ENCODE results near the gene GREM1. TPM values are rescaled to one million over a fixed set of nuclear protein-coding genes. Genes with fewer than 3 reads are reported as not detected.

GREM1 gene
- total RNA-seq, 1 donor from 2014 or later, result not detected

DNA sequence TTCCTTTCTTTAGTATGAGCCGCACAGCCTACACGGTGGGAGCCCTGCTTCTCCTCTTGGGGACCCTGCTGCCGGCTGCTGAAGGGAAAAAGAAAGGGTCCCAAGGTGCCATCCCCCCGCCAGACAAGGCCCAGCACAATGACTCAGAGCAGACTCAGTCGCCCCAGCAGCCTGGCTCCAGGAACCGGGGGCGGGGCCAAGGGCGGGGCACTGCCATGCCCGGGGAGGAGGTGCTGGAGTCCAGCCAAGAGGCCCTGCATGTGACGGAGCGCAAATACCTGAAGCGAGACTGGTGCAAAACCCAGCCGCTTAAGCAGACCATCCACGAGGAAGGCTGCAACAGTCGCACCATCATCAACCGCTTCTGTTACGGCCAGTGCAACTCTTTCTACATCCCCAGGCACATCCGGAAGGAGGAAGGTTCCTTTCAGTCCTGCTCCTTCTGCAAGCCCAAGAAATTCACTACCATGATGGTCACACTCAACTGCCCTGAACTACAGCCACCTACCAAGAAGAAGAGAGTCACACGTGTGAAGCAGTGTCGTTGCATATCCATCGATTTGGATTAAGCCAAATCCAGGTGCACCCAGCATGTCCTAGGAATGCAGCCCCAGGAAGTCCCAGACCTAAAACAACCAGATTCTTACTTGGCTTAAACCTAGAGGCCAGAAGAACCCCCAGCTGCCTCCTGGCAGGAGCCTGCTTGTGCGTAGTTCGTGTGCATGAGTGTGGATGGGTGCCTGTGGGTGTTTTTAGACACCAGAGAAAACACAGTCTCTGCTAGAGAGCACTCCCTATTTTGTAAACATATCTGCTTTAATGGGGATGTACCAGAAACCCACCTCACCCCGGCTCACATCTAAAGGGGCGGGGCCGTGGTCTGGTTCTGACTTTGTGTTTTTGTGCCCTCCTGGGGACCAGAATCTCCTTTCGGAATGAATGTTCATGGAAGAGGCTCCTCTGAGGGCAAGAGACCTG, 13.2 kb downstream of the GREM1 start:
- intact Hi-C loops (cut with micrococcal nuclease), result no loop called here

- intact Hi-C loops (cut with micrococcal nuclease), result no loop called here
These were observed 14.9 kb downstream of the GREM1 start for GRCh38 chr15:32732574-32733157.

GRCh38 chr15:32733281-32733680, 15.5 kb downstream of the GREM1 start:
- intact Hi-C loops (cut with micrococcal nuclease), result no loop called here

GRCh38 chr15:32735989-32736700, 18.3 kb downstream of the GREM1 start:
- intact Hi-C loops (cut with micrococcal nuclease), result no loop called here

GRCh38 chr15:32736701-32737061, 18.9 kb downstream of the GREM1 start:
- intact Hi-C loops (cut with micrococcal nuclease), result no loop called here

DNA sequence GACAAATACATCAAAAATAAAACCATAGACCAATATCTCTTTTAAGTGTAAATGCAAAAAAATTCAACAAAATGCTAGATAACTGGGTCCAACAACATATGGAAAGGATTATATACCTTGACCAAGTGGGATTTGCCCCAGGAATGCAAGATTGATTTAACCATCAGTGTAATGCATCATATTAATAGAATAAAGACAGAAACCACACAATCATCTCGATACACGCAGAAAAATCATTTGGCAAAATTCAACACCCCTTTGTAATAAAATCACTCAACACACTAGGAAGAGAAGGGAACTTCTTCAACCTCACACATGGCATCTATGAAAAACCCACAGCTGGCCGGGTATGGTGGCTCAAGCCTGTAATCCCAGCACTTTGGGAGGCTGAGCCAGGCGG, 19.5 kb downstream of the GREM1 start:
- intact Hi-C loops (cut with micrococcal nuclease), result no loop called here

- intact Hi-C loops (cut with micrococcal nuclease), result no loop called here
These were observed 20.9 kb downstream of the GREM1 start for GRCh38 chr15:32738666-32739065.

- intact Hi-C loops (cut with micrococcal nuclease), result no loop called here
These were observed 21.8 kb downstream of the GREM1 start for GRCh38 chr15:32739522-32740063.

- intact Hi-C loops (cut with micrococcal nuclease), result no loop called here
These were observed 25.8 kb downstream of the GREM1 start for GRCh38 chr15:32743411-32744140.

GRCh38 chr15:32746116-32746857, 28.5 kb downstream of the GREM1 start:
- intact Hi-C loops (cut with micrococcal nuclease), result no loop called here

DNA sequence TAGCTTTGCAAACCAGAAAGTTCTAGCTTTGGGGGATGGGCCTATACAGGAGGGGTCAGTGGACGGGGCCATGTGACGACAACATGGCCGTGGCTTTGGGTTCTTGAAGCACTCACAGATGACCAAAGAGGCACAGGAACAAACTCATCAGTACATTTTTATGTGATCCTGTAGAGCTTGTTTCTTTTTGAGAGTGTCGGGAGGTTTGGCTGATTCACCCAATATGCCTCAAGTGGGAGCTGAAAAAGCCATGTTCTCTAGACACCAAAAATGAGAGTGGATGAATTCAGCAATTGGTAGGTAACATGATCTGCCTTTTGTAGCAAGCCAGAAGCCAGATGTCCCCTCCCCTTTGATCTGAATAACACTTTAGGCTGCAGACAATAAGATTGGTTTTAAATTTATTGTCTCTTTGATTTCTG, 30.1 kb downstream of the GREM1 start:
- intact Hi-C loops (cut with micrococcal nuclease), result no loop called here

- intact Hi-C loops (cut with micrococcal nuclease), result no loop called here
These were observed 33.2 kb downstream of the GREM1 start for GRCh38 chr15:32750979-32751378.

DNA sequence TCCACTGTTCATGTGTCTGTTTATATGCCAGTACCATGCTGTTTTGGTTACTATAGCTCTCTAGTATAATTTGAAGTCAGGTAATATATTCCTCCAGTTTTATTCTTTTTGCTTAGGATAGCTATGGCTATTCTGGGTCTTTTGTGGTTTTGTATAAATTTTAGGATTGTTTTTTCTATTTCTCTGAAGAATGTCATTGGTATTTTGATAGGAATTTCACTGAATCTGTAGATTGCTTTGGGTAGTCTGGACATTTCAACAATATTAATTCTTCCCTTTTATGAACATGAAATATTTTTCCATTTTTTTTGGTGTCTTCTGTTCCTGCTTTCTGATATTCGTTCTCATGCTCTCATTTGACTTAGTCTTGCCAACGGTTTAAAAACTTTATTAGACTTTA, 39.6 kb downstream of the GREM1 start:
- intact Hi-C loops (cut with micrococcal nuclease), result no loop called here

DNA sequence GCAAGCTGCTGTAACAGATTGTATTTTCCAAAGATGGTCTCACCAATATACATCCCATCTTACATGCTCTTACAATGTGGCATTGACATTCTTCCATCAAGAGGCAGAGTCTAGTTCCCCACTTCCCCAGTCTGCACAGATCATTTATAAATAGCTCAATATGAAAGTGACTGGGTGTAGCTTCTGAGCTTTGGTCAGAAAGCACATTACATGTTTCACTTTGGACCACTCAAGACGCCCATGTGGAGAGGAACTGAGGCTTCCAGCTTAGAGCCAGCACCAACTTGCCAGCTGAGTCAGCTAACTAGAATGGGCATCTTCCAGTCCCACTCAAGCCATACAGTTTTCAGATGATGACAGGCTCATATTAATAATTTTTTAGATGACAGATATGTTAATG, 45.5 kb downstream of the GREM1 start:
- intact Hi-C loops (cut with micrococcal nuclease), result no loop called here

DNA sequence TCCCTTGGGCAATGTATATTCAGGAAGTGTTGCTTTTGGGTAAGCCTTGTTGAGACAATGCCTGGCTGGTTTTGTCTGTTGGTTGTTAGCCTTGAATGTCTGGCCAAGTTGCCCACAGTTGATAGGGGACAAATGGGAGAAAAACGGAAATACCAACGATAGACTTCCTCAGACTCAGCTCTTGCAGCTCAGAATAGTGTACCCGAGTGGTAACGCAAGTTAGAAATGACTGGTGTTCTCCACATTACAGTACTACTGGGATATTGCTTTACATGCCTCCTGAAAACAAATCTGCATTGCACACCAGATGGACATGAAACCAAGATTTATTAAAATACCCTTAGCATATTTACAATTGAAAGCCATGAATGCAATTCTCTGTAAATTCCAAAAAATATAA, 47.4 kb downstream of the GREM1 start:
- intact Hi-C loops (cut with micrococcal nuclease), result no loop called here

- intact Hi-C loops (cut with micrococcal nuclease), result no loop called here
These were observed 48.3 kb downstream of the GREM1 start for GRCh38 chr15:32766101-32766500.

- intact Hi-C loops (cut with micrococcal nuclease), result no loop called here
These were observed 49.4 kb downstream of the GREM1 start for GRCh38 chr15:32767236-32767635.

DNA sequence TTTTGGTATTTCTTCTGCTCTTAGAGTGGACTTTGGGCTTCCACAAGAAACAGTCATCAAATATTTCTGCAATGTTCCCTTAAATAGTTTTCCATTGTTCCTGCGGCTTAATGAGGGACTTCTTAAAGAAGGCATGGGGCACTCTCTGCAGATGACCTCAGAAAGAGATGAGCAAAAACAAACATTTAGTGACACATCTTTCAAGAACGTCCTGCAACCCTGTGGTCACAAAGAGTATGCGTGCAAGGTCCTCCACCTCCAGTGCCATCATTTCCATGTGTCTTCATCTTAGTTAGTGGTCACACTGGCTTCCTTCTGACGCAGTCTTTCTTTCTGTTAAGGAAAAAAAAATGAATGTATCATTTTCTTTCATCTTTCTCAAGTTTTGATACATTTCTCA, 56.2 kb downstream of the GREM1 start:
- intact Hi-C loops (cut with micrococcal nuclease), result no loop called here

DNA sequence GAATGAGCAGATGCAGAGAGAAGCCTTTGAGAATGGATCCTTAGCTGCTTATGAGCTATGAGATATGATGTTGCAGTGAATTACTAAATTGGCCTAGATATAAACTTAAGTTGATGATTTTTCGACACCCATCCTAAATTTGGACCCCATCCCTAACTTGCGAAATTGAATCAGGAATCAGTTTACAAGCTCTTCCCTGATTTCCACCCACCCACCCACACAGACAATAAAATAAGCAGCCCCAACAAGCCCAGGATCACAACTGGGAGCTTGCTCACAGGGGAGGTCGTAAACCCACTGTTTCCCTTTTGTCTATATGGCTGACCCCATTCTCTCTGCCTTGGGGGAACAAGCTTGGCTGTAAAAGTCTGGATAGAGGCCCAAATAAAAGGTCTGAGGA, 57.3 kb downstream of the GREM1 start:
- intact Hi-C loops (cut with micrococcal nuclease), result no loop called here

DNA sequence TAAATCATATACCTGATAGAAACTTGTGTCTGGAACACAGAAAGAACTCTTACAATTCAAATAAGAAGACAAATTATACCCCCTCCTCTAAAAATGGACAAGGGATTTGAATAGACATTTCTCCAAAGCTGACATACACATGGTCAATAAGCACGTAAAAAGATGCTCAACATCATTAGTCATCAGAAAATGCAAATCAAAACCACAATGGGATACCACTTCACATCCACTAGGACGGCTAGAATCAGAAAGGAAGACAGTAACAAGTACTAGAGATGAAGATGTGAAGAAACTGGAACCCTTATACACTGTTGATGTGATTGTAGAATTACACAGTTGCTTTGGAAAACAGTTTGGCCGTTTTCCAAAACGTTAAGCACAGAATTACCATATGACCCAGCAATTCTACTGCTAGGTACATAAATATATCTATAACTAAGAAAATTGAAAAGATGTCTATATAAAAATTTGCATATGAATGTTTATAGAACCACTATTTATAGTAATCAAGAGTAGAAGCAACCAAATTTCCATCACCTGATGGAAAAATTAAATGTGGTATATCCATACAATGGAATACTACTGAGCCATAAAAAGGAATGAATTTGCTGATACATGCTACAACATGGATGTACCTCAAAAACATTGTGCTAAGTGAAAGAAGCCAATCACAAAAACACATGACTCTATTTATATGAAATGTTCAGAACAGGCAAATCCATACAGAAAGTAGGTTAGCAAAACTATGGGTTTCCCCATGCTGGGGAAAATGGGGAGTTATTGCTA, 60.8 kb downstream of the GREM1 start:
- intact Hi-C loops (cut with micrococcal nuclease), result no loop called here
